ENCODE measurements around the gene RBFOX2. TPM values are rescaled to one million over a fixed set of nuclear protein-coding genes. Genes with fewer than 3 reads are reported as not detected.

RBFOX2 gene
- total and polyA plus RNA-seq, 2 experiments from 2014 or later = 88.8 to 131 TPM

- no peak for TF ChIP-seq ZNF462 (CRISPR knock-in tag; IDR thresholded peaks at IDR 0.05)
- no peak for TF ChIP-seq EZH2 (IDR thresholded peaks at IDR 0.05; ENCODE audit: low read depth, unreplicated experiment)
- no peak for TF ChIP-seq ETS1 (IDR thresholded peaks at IDR 0.05)
- TF ChIP-seq CTCF (conservative IDR thresholded peaks at IDR 0.05; ENCODE audit: low read depth in 2 of 2) = no peak
- no peak for TF ChIP-seq CREB1 (CRISPR knock-in tag; IDR thresholded peaks at IDR 0.05; ENCODE audit: low read depth)
- no peak for TF ChIP-seq ZNF114 (CRISPR knock-in tag; IDR thresholded peaks at IDR 0.05)
- no peak for TF ChIP-seq JUNB (IDR thresholded peaks at IDR 0.05; ENCODE audit: unreplicated experiment)
Measured at GRCh38 chr22:35910003-35910769, 118.4 kb downstream of the RBFOX2 start (continued).

Data from GM23338 (cell line).